Dendritic cell treated with granulocyte-macrophage colony-stimulating factor and Interleukin-4, amounts not matched to agents 40 ng/mL and 50 ng/mL, for 4 days (primary cell): ENCODE measurements around the gene CIAPIN1.

Experiments used
- H3K27ac Mint-ChIP-seq: one replicate; pipeline ENCODE4 v1.8.0; 2022; ENCODE audit warnings: mild to moderate bottlenecking, mixed read lengths
- H3K27me3 Mint-ChIP-seq: one replicate; pipeline ENCODE4 v1.8.0; 2022; ENCODE audit warnings: mild to moderate bottlenecking, mixed read lengths
- H3K36me3 Mint-ChIP-seq: one replicate; pipeline ENCODE4 v1.8.0; 2022; ENCODE audit warnings: low read depth, mixed read lengths
- H3K4me1 Mint-ChIP-seq: one replicate; pipeline ENCODE4 v1.8.0; 2022; ENCODE audit warnings: low read depth, mixed read lengths
- H3K4me3 Mint-ChIP-seq: one replicate; pipeline ENCODE4 v1.8.0; 2022; ENCODE audit warnings: mild to moderate bottlenecking, moderate library complexity, mixed read lengths
- H3K9me3 Mint-ChIP-seq: one replicate; pipeline ENCODE4 v1.8.0; 2022; ENCODE audit warnings: mixed read lengths
- intact Hi-C: fragments of 100-400 bp; cut with micrococcal nuclease; formaldehyde crosslinking; loops from one replicate; pipeline ENCODE4 v1.15.0; 2022

The CIAPIN1 gene

DNA sequence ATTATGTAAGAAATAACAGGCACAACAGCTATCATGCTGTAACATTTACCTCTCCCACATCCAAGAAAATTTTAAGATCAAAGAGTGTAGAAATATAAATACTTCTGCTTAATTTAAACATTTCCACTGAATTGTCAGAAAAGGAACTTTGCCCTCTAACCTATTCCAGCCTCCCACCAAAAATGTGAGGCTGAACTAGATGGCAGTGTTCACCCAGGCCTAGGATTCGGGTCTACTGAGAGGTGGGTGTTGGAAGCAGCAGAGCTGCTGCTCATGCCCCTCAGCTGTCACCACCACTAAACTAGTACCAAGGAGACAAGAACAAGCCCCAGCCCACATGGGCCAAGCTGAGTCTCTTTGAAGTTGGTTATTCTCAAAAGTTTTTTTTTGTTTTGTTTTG lies 11.3 kb downstream of the CIAPIN1 start:
- Mint-ChIP-seq H3K9me3 (peaks cover 13% of the 10 kb centered on the region), H3K27me3 (no peaks in the 10 kb centered on the region), H3K4me3 (no peak overlapping the region), H3K4me1 (peaks cover 6% of the 10 kb centered on the region), H3K27ac (no peak overlapping the region), H3K36me3 (peaks cover 89% of the 10 kb centered on the region)
- intact Hi-C loops = no loop called here

DNA sequence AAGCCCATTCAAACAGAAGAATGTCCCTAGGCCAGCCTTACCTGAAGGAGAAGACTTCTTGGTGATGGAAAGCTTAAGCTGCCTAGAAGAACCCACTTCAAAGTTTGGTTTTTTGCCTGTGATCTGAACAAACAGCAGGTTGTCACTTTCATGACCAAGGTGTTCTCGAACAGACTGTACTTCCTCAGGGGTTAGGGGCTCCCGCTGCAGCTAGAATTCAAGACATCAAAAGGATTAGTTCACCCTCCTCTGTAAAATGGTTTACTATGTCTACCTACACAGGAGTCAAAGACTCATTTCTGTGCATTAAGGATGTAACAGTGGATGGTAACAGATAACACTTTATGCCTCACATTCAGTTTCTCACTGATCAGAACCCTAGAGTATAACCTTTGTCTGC lies 13.2 kb downstream of the CIAPIN1 start:
- H3K27ac Mint-ChIP-seq = no peak overlapping the region
- peaks cover 6% of the 10 kb centered on the region for H3K4me1 Mint-ChIP-seq
- H3K36me3 Mint-ChIP-seq = peaks cover 89% of the 10 kb centered on the region
- H3K27me3 Mint-ChIP-seq = no peaks in the 10 kb centered on the region
- H3K4me3 Mint-ChIP-seq = no peak overlapping the region
- no peaks in the 10 kb centered on the region for H3K9me3 Mint-ChIP-seq
- intact Hi-C loops = no loop called here

DNA sequence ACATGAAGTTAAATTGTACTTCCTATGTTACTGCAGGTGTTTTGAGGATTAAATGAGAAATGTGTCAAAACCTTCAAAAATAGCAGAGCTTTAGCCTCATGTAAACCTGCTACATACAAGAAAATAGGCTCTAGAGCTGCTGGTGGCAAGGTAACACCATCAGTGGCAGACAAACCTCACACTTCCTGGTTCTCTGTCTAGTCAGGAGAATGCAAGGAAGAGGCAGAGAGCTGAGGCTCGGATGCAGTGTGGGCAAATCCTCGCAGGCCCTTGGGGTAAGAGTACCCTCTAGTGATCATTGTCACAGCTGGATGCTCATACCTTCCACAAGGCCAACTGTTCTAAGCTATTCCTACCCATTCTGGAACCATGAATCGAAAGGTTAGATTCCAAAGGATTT lies 14.2 kb downstream of the CIAPIN1 start:
- Mint-ChIP-seq H3K27ac (no peak overlapping the region), H3K9me3 (no peaks in the 10 kb centered on the region), H3K36me3 (peaks cover 91% of the 10 kb centered on the region), H3K27me3 (no peaks in the 10 kb centered on the region), H3K4me1 (peaks cover 6% of the 10 kb centered on the region), H3K4me3 (no peak overlapping the region)
- intact Hi-C loops = no loop called here

DNA sequence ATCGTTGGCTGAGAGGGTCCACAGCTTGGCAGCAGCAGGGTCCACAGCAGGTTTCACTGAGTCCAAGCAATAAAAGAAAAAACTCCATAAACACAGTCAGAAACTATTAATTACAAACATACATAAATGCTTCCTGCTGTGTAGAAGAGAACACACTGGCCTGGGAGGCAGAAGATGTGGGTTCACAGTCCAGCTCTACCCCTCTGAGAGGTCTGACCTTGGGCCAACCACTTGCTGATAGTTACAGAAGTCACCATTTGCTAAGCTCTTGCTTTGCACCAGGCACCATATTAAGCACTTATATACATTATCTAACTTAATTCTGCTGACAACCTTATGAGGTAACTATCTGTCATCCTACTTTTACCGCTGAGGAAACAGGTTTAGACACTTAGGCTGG lies 14.7 kb downstream of the CIAPIN1 start:
- no peak overlapping the region for H3K4me3 Mint-ChIP-seq
- H3K27me3 Mint-ChIP-seq = no peaks in the 10 kb centered on the region
- no peaks in the 10 kb centered on the region for H3K9me3 Mint-ChIP-seq
- intact Hi-C loops = no loop called here
- H3K27ac Mint-ChIP-seq = no peak overlapping the region
- H3K36me3 Mint-ChIP-seq = peaks cover 96% of the 10 kb centered on the region
- H3K4me1 Mint-ChIP-seq = peaks cover 6% of the 10 kb centered on the region

DNA sequence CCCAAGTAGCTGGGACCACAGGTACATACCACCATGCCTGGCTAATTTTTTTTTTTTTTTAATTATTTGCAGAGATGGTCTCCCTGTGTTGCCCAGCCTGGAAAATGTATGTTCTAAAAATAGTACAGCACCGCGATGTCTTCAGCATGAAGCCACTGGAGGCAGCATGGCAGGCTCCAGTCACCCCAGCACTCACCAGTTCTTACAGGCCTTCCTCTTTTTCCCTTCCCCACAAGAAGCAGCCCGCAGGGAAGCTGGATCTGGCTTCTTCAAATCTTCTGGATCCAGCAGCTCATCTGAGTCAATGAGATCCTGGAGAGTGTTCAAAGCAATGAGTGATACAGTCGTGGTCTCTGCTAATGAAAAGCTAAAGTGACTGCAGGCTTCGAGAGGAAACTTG lies 16.2 kb downstream of the CIAPIN1 start:
- peaks cover 97% of the 10 kb centered on the region for H3K36me3 Mint-ChIP-seq
- H3K9me3 Mint-ChIP-seq = no peaks in the 10 kb centered on the region
- no peak overlapping the region for H3K4me3 Mint-ChIP-seq
- H3K4me1 Mint-ChIP-seq = peaks cover 6% of the 10 kb centered on the region
- no peaks in the 10 kb centered on the region for H3K27me3 Mint-ChIP-seq
- intact Hi-C loops = no loop called here
- peak overlapping the region; percentile 30 for H3K27ac Mint-ChIP-seq

DNA sequence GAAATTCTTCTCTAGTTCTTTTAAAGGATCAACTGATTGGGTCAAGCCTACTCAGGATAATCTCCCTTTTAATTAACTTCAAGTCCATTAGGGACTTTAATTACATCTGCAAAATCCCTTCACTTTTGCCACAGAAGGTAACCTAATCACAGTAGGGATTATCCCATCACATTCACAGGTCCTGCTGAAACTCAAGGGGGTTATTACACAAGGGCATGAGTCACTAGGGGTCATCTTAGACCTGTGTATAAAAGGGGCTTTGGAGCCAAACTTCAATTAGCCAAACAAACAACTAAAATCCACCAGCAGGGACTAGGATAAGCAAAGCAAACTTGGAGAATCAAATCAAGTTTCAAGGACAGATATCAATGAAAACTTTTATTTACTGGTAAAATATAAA lies 19.4 kb downstream of the CIAPIN1 start:
- Mint-ChIP-seq H3K4me1 (peaks cover 6% of the 10 kb centered on the region), H3K4me3 (no peak overlapping the region), H3K27me3 (no peaks in the 10 kb centered on the region), H3K9me3 (no peaks in the 10 kb centered on the region), H3K27ac (no peak overlapping the region), H3K36me3 (peaks cover 66% of the 10 kb centered on the region)
- intact Hi-C loops = no loop called here

DNA sequence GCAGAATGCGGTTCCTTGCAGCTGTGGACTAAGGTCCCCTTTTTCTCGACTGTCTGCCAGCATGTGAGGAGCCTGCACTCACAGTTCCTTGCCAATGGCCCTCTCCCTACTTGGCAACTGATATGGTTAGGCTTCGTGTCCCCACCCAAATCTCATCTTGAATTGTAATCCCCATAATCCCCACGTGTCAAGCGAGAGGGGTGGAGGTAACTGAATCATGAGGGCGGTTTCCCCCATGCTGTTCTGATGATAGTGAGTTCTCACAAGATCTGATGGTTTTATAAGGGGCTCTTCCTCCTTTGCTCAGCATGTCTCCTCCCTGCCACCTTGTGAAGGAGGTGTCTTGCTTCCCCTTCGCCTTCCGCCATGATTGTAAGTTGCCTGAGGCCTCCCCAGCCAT lies 19.9 kb downstream of the CIAPIN1 start:
- no peak overlapping the region for H3K27ac Mint-ChIP-seq
- no peak overlapping the region for H3K4me3 Mint-ChIP-seq
- intact Hi-C loops = no loop called here
- H3K4me1 Mint-ChIP-seq = peaks cover 6% of the 10 kb centered on the region
- no peaks in the 10 kb centered on the region for H3K9me3 Mint-ChIP-seq
- no peaks in the 10 kb centered on the region for H3K27me3 Mint-ChIP-seq
- peaks cover 61% of the 10 kb centered on the region for H3K36me3 Mint-ChIP-seq

DNA sequence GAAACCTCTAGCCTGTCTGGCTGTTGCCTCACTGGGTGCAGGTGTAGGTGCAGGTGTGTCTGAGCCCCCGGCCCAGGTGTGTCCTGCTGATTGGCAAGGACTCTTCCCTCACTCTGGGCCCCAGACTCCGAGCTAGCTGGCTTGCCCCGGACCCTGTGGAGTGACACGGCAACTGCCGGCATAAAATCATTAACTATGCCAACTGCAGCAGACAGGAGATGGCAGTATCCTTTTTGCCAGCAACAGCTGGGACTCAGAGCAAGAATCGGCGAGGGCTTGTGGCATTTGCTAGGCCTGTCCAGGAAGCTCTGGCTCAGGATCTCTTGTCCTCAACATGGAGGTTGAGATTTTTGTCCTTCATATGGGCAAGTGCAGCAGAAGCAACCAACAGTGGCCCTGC lies 20.8 kb downstream of the CIAPIN1 start:
- Mint-ChIP-seq H3K27me3 (no peaks in the 10 kb centered on the region), H3K4me1 (peaks cover 5% of the 10 kb centered on the region), H3K9me3 (no peaks in the 10 kb centered on the region), H3K4me3 (no peak overlapping the region), H3K27ac (no peak overlapping the region), H3K36me3 (peaks cover 52% of the 10 kb centered on the region)
- intact Hi-C loops = no loop called here

DNA sequence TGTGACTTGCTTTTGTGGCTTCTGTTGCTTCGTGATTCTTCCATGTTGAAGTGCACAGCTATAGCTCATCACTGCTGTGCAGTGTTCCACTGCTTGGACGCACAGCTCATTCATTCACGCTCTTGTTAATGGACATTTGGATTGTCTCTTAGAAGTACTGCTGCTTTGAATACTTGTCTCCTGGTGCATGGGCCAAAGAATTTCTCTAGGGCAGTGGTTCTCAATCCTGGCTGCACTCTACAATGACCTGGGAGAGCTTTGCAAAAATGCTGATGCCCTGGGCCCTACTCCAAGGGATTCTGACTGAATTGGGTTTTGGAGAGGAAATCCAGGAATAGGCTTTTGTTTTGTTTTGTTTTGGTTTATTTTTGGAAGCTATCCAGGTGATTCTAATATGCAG lies 22.6 kb downstream of the CIAPIN1 start:
- peaks cover 3% of the 10 kb centered on the region for H3K27me3 Mint-ChIP-seq
- H3K36me3 Mint-ChIP-seq = peaks cover 34% of the 10 kb centered on the region
- H3K9me3 Mint-ChIP-seq = no peaks in the 10 kb centered on the region
- H3K27ac Mint-ChIP-seq = no peak overlapping the region
- intact Hi-C loops = no loop called here
- H3K4me1 Mint-ChIP-seq = no peaks in the 10 kb centered on the region
- no peak overlapping the region for H3K4me3 Mint-ChIP-seq

DNA sequence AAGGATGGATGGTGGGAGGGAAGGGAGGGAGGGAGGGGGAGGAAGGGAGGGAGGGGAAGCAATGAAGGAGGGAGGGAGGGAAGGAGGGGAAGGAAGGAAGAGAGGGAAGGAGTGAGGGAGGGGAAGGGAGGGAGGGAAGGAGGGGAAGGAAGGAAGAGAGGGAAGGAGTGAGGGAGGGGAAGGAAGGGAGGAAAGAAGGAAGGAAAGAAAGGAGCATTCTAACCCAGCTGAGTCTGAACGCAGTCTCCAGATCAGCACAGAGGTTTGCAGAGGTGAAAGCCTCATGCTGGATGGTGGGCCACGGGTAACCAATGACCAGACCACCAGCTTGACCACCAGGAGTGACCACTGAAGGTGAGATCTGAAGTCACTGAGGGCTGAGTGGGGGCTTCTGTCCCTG lies 24.0 kb downstream of the CIAPIN1 start:
- Mint-ChIP-seq H3K27ac (no peak overlapping the region), H3K4me1 (peaks cover 10% of the 10 kb centered on the region), H3K36me3 (peaks cover 19% of the 10 kb centered on the region), H3K27me3 (peaks cover 4% of the 10 kb centered on the region), H3K4me3 (no peak overlapping the region), H3K9me3 (no peaks in the 10 kb centered on the region)
- intact Hi-C loops = no loop called here

DNA sequence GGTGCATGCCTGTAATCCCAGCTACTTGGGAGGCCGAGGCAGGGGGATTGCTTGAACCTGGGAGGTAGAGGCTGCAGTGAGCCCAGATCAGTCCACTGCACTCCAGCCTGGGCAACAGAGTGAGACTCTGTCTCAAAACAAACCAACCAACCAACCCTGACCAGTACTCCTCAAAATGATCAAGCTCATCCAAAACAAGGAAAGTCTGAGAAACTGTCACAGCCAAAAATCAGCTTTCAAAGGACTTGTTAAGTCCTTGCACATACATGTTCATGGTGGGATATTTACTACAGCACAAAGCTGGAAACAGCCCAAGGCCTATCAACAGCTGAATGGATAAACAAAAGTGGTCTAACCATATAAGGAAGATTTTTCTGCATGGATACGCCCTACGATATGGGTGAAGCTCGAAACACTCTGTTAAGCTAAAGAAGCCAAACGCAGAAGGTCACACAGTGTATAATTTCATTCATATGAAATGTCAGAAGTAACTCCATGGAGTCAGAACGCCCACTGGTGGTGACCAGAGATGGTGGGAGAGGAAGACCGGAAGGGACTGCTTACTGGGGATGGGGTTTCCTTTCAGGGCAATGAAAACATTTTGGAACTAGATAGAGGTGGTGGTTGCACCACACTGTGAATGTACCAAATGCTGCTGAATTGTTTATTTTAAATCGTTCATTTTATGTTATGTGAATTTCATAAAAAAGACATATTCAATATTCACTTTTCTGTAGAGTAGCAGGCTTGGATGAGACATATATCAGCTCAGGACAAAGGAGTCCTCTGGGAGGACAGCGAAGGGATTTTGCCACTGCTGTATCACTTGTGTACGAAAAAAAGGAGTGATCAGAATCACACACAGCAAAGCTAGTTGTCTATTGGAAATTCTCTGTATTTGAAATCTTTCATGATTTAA lies 24.9 kb downstream of the CIAPIN1 start:
- peaks cover 8% of the 10 kb centered on the region for H3K27me3 Mint-ChIP-seq
- intact Hi-C loops = no loop called here
- no peaks in the 10 kb centered on the region for H3K9me3 Mint-ChIP-seq
- peaks cover 16% of the 10 kb centered on the region for H3K4me1 Mint-ChIP-seq
- H3K4me3 Mint-ChIP-seq = no peak overlapping the region
- peaks cover 11% of the 10 kb centered on the region for H3K36me3 Mint-ChIP-seq
- H3K27ac Mint-ChIP-seq = no peak overlapping the region

DNA sequence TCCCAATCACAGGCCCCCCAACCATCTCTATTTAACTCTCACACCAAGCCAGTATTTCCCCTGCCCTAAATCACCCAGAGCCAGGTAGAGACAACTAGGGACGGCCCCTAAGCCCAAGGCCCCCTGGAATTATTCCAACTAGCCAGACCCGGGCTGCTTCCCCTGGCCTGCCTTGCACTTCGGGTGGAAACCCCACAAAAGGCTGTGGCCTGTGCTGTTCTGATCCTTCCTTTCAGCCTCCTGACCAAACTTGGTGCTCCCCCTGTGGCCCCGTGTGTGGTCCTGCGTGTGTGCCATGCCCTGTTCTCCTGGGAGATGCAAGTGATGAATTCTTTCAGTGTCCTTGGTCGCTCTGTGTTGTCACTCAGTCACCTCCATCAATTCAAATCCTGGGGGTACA lies 27.7 kb downstream of the CIAPIN1 start:
- H3K9me3 Mint-ChIP-seq = no peaks in the 10 kb centered on the region
- intact Hi-C loops = loop anchor here (2.0 kb wide), 1 partner anchor 99 kb away; no protein-coding TSS in a partner anchor
- no peak overlapping the region for H3K27ac Mint-ChIP-seq

DNA sequence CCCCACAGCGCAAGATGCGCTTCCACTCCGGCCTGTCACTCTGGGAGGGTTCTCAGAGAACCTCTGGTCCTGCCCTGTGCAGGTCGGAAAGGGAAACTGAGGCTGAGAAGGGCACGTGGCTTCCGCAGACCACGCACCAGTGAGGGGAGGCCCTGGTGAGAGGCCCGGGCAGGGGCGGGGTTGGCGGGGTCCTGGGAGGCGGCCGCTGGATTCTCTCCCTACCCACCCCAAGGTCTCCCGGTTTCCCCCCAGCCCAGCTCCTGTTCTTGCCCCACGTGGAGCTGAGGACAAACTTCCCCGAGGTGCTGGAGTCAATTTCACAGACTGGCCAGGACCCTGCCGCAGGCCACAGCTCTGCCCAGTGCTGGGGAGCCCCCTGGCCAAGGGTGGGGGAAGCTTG lies 31.1 kb downstream of the CIAPIN1 start:
- Mint-ChIP-seq H3K9me3 (no peaks in the 10 kb centered on the region), H3K4me3 (peak overlapping the region; percentile 68), H3K27ac (peak overlapping the region; percentile 83), H3K27me3 (peaks cover 33% of the 10 kb centered on the region), H3K4me1 (peaks cover 65% of the 10 kb centered on the region), H3K36me3 (peaks cover 8% of the 10 kb centered on the region)
- intact Hi-C loops = no loop called here

More for the DNA sequence above, 27.7 kb downstream of the CIAPIN1 start:
- H3K27me3 Mint-ChIP-seq = peaks cover 21% of the 10 kb centered on the region
- peaks cover 7% of the 10 kb centered on the region for H3K36me3 Mint-ChIP-seq
- no peak overlapping the region for H3K4me3 Mint-ChIP-seq
- H3K4me1 Mint-ChIP-seq = peaks cover 43% of the 10 kb centered on the region

DNA sequence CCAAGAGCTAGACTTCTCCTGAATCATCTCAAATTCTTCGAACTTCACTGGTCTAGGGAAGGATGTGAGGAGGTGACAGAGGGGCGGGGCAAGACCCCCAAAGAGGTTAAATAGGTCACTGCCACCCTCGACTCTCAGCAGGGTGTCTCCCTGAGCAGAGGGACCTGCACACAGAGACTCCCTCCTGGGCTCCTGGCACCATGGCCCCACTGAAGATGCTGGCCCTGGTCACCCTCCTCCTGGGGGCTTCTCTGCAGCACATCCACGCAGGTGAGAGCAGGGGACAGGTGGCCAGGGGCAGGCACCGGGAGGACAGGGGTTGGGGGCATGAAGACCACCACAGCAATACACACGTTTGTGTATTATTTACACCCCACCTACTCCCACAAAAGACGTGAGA lies 33.5 kb downstream of the CIAPIN1 start:
- H3K4me3 Mint-ChIP-seq = peak overlapping the region; percentile 66
- intact Hi-C loops = no loop called here
- H3K36me3 Mint-ChIP-seq = peaks cover 8% of the 10 kb centered on the region
- peak overlapping the region; percentile 75 for H3K27ac Mint-ChIP-seq
- H3K27me3 Mint-ChIP-seq = peaks cover 37% of the 10 kb centered on the region
- H3K9me3 Mint-ChIP-seq = no peaks in the 10 kb centered on the region
- H3K4me1 Mint-ChIP-seq = peaks cover 84% of the 10 kb centered on the region

DNA sequence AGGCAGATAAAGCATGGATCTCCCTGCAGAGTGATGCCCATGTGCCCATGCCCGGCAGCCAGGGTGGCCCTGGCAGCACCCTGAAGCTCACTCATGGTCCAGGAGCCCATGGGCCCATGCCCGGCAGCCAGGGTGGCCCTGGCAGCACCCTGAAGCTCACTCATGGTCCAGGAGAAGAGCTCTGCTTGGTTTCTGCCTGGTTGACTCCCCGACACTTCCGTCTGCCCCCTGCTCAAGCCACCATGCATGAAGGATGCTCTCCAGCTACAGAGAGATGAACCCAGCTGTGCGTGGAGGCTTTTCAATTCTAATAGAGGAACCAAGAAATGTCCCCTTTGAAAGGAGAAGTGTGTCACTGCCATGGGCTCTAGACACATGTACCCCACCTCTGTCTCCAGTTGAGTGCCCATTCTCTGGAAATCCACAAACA lies 33.9 kb downstream of the CIAPIN1 start:
- no peaks in the 10 kb centered on the region for H3K9me3 Mint-ChIP-seq
- H3K4me3 Mint-ChIP-seq = no peak overlapping the region
- H3K27me3 Mint-ChIP-seq = peaks cover 35% of the 10 kb centered on the region
- H3K27ac Mint-ChIP-seq = peak overlapping the region; percentile 75
- peaks cover 8% of the 10 kb centered on the region for H3K36me3 Mint-ChIP-seq
- H3K4me1 Mint-ChIP-seq = peaks cover 80% of the 10 kb centered on the region
- intact Hi-C loops = no loop called here
